GM08714 (cell line): ENCODE data around the gene MAP10.
A peak's percentile ranks its signal among the peaks of the same experiment; 100 is the strongest.
"Not testable (repeated sequence)": the region's sequence is repeated elsewhere in the genome, so short reads cannot be mapped to it uniquely, and the experiment has no call there.

Source experiments
- H3K4me3 ChIP-seq: fragments of 200-500 bp; sonication (Bioruptor generic); 2 replicates; pipeline ENCODE4 v1.5.1; 2014; ENCODE audit warnings: mild to moderate bottlenecking, low read length, inconsistent platforms
- ZNF274 ChIP-seq: IDR thresholded peaks from 2 replicates; pipeline ENCODE4 v1.6.1; 2012; ENCODE audit warnings: mild to moderate bottlenecking, low read depth, low read length

The MAP10 gene

GRCh38 chr1:232805269-232806185 lies at the start of gene MAP10:
TSS of gene MAP10 (plus strand) at chr1:232805416. CDS start at chr1:232805450, 34 bp downstream.
- TF ChIP-seq ZNF274 = no peak
- H3K4me3 ChIP-seq = peak within 1 kb of the TSS; percentile 79; the same call in 1 of the 2 replicates

DNA sequence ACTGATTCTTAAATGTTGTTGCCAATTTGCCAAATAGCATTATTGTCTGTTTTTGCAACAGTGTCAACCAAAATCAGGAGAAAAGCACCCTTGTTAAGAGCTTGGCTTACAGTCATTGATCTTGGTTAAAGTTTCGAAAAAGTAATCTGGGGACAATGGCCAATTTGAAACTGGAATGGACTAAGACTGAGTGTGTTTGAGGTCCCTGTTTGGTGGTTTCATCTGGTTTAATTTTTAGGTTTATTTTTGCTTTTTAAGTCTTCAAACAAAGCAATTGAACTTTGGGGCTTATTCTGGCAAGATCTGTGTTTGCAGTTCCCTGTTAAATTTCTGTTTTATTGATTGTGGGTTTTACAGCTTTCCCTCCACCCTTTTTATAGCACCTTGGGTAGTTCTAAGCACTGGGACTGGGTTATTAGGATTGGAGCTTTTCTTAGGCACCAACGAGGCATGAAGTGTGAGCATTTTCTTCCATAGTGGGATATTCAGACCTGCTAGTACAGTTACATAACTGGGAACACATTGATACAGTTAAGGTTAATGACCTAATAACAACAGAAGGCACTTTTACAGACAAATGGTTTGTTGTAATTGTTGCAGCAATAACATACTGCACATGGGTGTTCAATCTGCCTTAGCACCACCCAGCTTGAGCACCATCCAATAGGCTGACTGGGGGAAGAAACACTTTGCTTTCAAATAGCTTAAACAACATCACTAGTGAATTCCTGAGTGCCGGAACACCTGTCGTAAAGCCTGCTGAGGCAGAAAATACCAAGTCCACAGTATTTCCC lies 40.6 kb upstream of the MAP10 start:
- H3K4me3 ChIP-seq = no peak overlapping the region
- no peak for TF ChIP-seq ZNF274

DNA sequence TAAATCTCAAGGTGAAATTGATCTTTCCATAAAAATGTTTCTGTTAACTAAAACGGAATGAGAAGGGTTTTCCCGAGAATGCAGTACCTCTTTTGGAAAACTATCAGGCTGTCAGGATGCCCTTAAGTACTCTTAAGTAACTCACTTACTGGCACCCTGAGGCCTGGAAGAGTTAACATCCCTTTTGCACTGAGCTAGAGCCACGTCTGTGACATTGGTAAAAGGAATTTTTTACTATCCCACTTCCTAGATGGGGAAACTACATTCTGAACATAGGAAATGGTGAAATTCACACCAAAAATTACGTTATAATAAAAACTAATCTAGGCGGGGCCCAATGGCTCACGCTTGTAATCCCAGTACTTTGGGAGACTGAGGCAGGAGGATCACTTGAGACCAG lies 39.7 kb upstream of the MAP10 start:
- H3K4me3 ChIP-seq = no peak overlapping the region
- TF ChIP-seq ZNF274 = no peak

GRCh38 chr1:232766241-232766890 lies 38.9 kb upstream of the MAP10 start:
- no peak overlapping the region for H3K4me3 ChIP-seq
- no peak for TF ChIP-seq ZNF274

GRCh38 chr1:232766904-232767303 lies 38.3 kb upstream of the MAP10 start:
- TF ChIP-seq ZNF274 = no peak
- H3K4me3 ChIP-seq = no peak overlapping the region

GRCh38 chr1:232767305-232768074 lies 37.7 kb upstream of the MAP10 start:
- no peak overlapping the region for H3K4me3 ChIP-seq
- TF ChIP-seq ZNF274 = no peak

GRCh38 chr1:232768793-232769192 lies 36.4 kb upstream of the MAP10 start:
- TF ChIP-seq ZNF274 = no peak
- H3K4me3 ChIP-seq = no peak overlapping the region

DNA sequence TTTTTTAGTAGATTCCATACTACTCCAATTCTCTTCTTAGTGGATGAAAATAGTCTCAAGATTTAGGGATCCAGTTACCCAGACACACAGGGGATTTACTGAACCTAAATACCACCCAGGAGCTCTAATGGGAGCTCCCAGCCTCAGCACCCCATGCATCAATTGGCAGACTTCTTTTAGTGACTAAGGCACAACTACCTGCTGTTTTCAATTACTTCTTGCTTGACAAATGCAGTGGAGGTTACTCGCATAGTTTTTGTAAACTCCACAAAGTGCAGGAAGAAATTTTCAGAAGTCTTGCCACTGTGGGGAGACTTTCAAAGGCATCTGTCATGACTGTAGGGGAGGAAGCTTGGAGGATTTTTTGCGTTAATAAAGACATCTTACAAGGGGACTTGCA lies 35.5 kb upstream of the MAP10 start:
- TF ChIP-seq ZNF274 = no peak
- H3K4me3 ChIP-seq = no peak overlapping the region

DNA sequence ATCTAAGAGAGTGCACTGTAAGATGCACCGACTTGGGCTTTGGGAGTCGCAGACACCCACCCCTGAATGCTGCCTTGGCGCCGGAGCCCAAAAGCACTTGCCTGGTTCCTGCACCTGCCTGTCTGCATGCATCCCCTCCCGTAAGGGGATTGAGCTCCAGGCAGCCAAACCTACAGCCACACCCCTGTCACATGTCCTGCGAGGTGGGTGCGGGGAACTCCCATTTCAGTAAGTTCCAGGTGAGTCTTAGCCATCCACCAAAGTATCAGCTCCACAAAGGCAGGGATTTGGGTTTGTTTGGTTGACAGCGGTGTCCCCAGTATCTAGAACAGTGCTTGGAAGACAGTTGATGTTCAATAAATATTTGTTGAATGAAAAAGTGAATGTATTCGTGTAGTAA lies 31.5 kb upstream of the MAP10 start:
- no peak overlapping the region for H3K4me3 ChIP-seq
- no peak for TF ChIP-seq ZNF274

GRCh38 chr1:232776526-232777106 lies 28.6 kb upstream of the MAP10 start:
- H3K4me3 ChIP-seq = no peak overlapping the region
- TF ChIP-seq ZNF274 = no peak

GRCh38 chr1:232780354-232780753 lies 24.9 kb upstream of the MAP10 start:
- no peak overlapping the region for H3K4me3 ChIP-seq
- TF ChIP-seq ZNF274 = no peak

GRCh38 chr1:232784794-232785193 lies 20.4 kb upstream of the MAP10 start:
- TF ChIP-seq ZNF274 = no peak

GRCh38 chr1:232785630-232786029 lies 19.6 kb upstream of the MAP10 start:
- H3K4me3 ChIP-seq = not testable (repeated sequence)

More at GRCh38 chr1:232784794-232785193, 20.4 kb upstream of the MAP10 start:
- no peak overlapping the region for H3K4me3 ChIP-seq
